KMS-11 (cell line): ENCODE results near the gene MAPK8IP3.

Source experiments
- H2AFZ ChIP-seq: fragments of 200-600 bp; sonication (generic); 2 replicates; pipeline ENCODE4 v1.6.1; 2016; ENCODE audit warnings: antibody characterized with exemption, mixed run types, low read depth
- H3K27ac ChIP-seq: fragments of 200-600 bp; sonication (generic); 2 replicates; pipeline ENCODE4 v1.6.1; 2016; ENCODE audit warnings: mild to moderate bottlenecking, mixed run types
- H3K27me3 ChIP-seq: fragments of 200-600 bp; sonication (generic); 2 replicates; pipeline ENCODE4 v1.6.1; 2017; ENCODE audit warnings: mild to moderate bottlenecking, low read depth, mixed run types, moderate library complexity; ENCODE audit not compliant: insufficient read depth
- H3K36me3 ChIP-seq: fragments of 200-600 bp; sonication (generic); 2 replicates; pipeline ENCODE4 v1.6.1; 2017; ENCODE audit warnings: mild to moderate bottlenecking, mixed run types; ENCODE audit not compliant: insufficient read depth
- H3K4me1 ChIP-seq: fragments of 200-600 bp; sonication (generic); 2 replicates; pipeline ENCODE4 v1.6.1; 2016; ENCODE audit warnings: mild to moderate bottlenecking, low read depth, mixed run types; ENCODE audit not compliant: poor library complexity, severe bottlenecking
- H3K4me2 ChIP-seq: fragments of 200-600 bp; sonication (generic); 2 replicates; pipeline ENCODE4 v1.7.0; 2016; ENCODE audit warnings: mild to moderate bottlenecking, mixed run types
- H3K4me3 ChIP-seq: fragments of 200-600 bp; sonication (generic); IDR thresholded peaks from 2 replicates; pipeline ENCODE4 v1.6.1; 2017; ENCODE audit warnings: low read depth, low read length, mixed read lengths; ENCODE audit not compliant: insufficient read depth
- H3K79me2 ChIP-seq: fragments of 200-600 bp; sonication (generic); 2 replicates; pipeline ENCODE4 v1.6.1; 2016; ENCODE audit warnings: low read depth, mixed run types; ENCODE audit not compliant: insufficient read depth
- H3K9ac ChIP-seq: fragments of 200-600 bp; sonication (generic); 2 replicates; pipeline ENCODE4 v1.6.1; 2016; ENCODE audit warnings: mild to moderate bottlenecking, mixed run types
- H4K20me1 ChIP-seq: fragments of 200-600 bp; sonication (generic); 2 replicates; pipeline ENCODE4 v1.6.1; 2016; ENCODE audit warnings: mild to moderate bottlenecking, mixed run types; ENCODE audit not compliant: insufficient read depth
- CTCF ChIP-seq: fragments of 200-600 bp; sonication (generic); conservative IDR thresholded peaks from 2 replicates; pipeline ENCODE4 v1.6.1; 2017; ENCODE audit warnings: low read depth, mild to moderate bottlenecking, antibody characterized with exemption, low read length, moderate library complexity, mixed read lengths

The MAPK8IP3 gene

GRCh38 chr16:1789643-1790045 lies 83.6 kb downstream of the MAPK8IP3 start:
- no peaks in the 10 kb centered on the region for H3K36me3 ChIP-seq

GRCh38 chr16:1790261-1790610 lies 84.2 kb downstream of the MAPK8IP3 start:
- no peak overlapping the region for H3K27ac ChIP-seq
- no peak overlapping the region for H2AFZ ChIP-seq
- no peak overlapping the region for H3K4me2 ChIP-seq
- H3K9ac ChIP-seq, result no peak overlapping the region
- no peak overlapping the region for H3K4me3 ChIP-seq
- no peaks in the 10 kb centered on the region for H4K20me1 ChIP-seq
- H3K4me1 ChIP-seq, result no peaks in the 10 kb centered on the region
- no peaks in the 10 kb centered on the region for H3K36me3 ChIP-seq
- peaks cover 12% of the 10 kb centered on the region for H3K79me2 ChIP-seq
- TF ChIP-seq CTCF, result no peak
- no peaks in the 10 kb centered on the region for H3K27me3 ChIP-seq

More at GRCh38 chr16:1789643-1790045, 83.6 kb downstream of the MAPK8IP3 start:
- Histone ChIP-seq H3K9ac (no peak overlapping the region), H3K4me3 (no peak overlapping the region), H3K4me1 (no peaks in the 10 kb centered on the region), H3K27me3 (no peaks in the 10 kb centered on the region), H3K79me2 (peaks cover 17% of the 10 kb centered on the region), H4K20me1 (no peaks in the 10 kb centered on the region), H2AFZ (no peak overlapping the region), H3K27ac (no peak overlapping the region), H3K4me2 (no peak overlapping the region)
- no peak for TF ChIP-seq CTCF

- no peaks in the 10 kb centered on the region for H3K27me3 ChIP-seq
- peaks cover 7% of the 10 kb centered on the region for H3K79me2 ChIP-seq
Observed at GRCh38 chr16:1790611-1791255, 84.7 kb downstream of the MAPK8IP3 start.

GRCh38 chr16:1791256-1791942 lies 85.4 kb downstream of the MAPK8IP3 start:
- no peak overlapping the region for H3K9ac ChIP-seq
- TF ChIP-seq CTCF, result no peak
- H3K4me3 ChIP-seq, result no peak overlapping the region
- no peaks in the 10 kb centered on the region for H3K36me3 ChIP-seq
- no peaks in the 10 kb centered on the region for H4K20me1 ChIP-seq
- H3K27me3 ChIP-seq, result no peaks in the 10 kb centered on the region
- no peak overlapping the region for H3K4me2 ChIP-seq
- no peak overlapping the region for H2AFZ ChIP-seq
- no peaks in the 10 kb centered on the region for H3K79me2 ChIP-seq
- no peaks in the 10 kb centered on the region for H3K4me1 ChIP-seq
- H3K27ac ChIP-seq, result no peak overlapping the region

More at GRCh38 chr16:1790611-1791255, 84.7 kb downstream of the MAPK8IP3 start:
- H4K20me1 ChIP-seq, result no peaks in the 10 kb centered on the region
- H3K4me3 ChIP-seq, result no peak overlapping the region
- no peak overlapping the region for H2AFZ ChIP-seq
- H3K4me1 ChIP-seq, result no peaks in the 10 kb centered on the region
- no peak for TF ChIP-seq CTCF
- no peak overlapping the region for H3K9ac ChIP-seq
- H3K27ac ChIP-seq, result no peak overlapping the region
- H3K36me3 ChIP-seq, result no peaks in the 10 kb centered on the region
- no peak overlapping the region for H3K4me2 ChIP-seq
